WERI-Rb-1 (cell line): ENCODE results near the gene GIMAP5.

Experiments used
- DNase-seq: peaks from one replicate; pipeline ENCODE4 v3.0.0-alpha.2; 2020
- H3K27ac ChIP-seq: fragments of 250-450 bp; sonication (Bioruptor Pico); 2 replicates; pipeline ENCODE4 v1.5.1; 2020; ENCODE audit warnings: mild to moderate bottlenecking, moderate library complexity
- H3K27me3 ChIP-seq: fragments of 250-450 bp; sonication (Bioruptor Pico); 2 replicates; pipeline ENCODE4 v1.5.1; 2021; ENCODE audit warnings: mild to moderate bottlenecking, low read depth, moderate library complexity; ENCODE audit not compliant: insufficient read depth, severe bottlenecking
- H3K36me3 ChIP-seq: fragments of 250-450 bp; sonication (Bioruptor Pico); 2 replicates; pipeline ENCODE4 v1.5.1; 2020; ENCODE audit warnings: mild to moderate bottlenecking, moderate library complexity
- H3K4me3 ChIP-seq: 2 replicates; pipeline ENCODE4 v1.5.1; 2011; ENCODE audit warnings: low read depth, mild to moderate bottlenecking, control low read depth, low read length
- H3K9me3 ChIP-seq: fragments of 250-450 bp; sonication (Bioruptor Pico); 2 replicates; pipeline ENCODE4 v1.5.1; 2021; ENCODE audit warnings: mild to moderate bottlenecking, moderate library complexity; ENCODE audit not compliant: severe bottlenecking
- CTCF ChIP-seq: IDR thresholded peaks from 2 replicates; pipeline ENCODE4 v1.5.1; 2011; ENCODE audit warnings: low read depth, mild to moderate bottlenecking, control low read depth, inconsistent platforms, low read length

GIMAP5 gene

GRCh38 chr7:150737265-150738055 lies at the start of gene GIMAP5:
GIMAP5 (plus strand) TSS chr7:150737418; CDS start chr7:150740885, 3,467 bp downstream.
- DNase-seq, result no peak
- H3K9me3 ChIP-seq, result no peaks in the 10 kb centered on the region
- no peak within 1 kb of the TSS for H3K4me3 ChIP-seq
- H3K27ac ChIP-seq, result no peak within 1 kb of the TSS
- H3K36me3 ChIP-seq, result no peaks in the 10 kb centered on the region
- TF ChIP-seq CTCF, result no peak
- peaks cover 2% of the 10 kb centered on the region for H3K27me3 ChIP-seq

- Histone ChIP-seq H3K36me3 (no peaks in the 10 kb centered on the region), H3K9me3 (no peaks in the 10 kb centered on the region), H3K27ac (no peak overlapping the region), H3K4me3 (no peak overlapping the region), H3K27me3 (no peaks in the 10 kb centered on the region)
- DNase-seq, result no peak
- TF ChIP-seq CTCF, result no peak
These were observed 48.6 kb upstream of the GIMAP5 start for GRCh38 chr7:150688630-150689029.

- DNase-seq, result no peak
- Histone ChIP-seq H3K27me3 (no peaks in the 10 kb centered on the region), H3K27ac (no peak overlapping the region), H3K9me3 (no peaks in the 10 kb centered on the region), H3K4me3 (no peak overlapping the region), H3K36me3 (no peaks in the 10 kb centered on the region)
- no peak for TF ChIP-seq CTCF
These were observed 41.6 kb upstream of the GIMAP5 start for GRCh38 chr7:150695654-150696053.

GRCh38 chr7:150703209-150703608 lies 34.0 kb upstream of the GIMAP5 start:
- Histone ChIP-seq H3K36me3 (no peaks in the 10 kb centered on the region), H3K27me3 (no peaks in the 10 kb centered on the region), H3K27ac (no peak overlapping the region), H3K4me3 (no peak overlapping the region), H3K9me3 (peaks cover 19% of the 10 kb centered on the region)
- DNase-seq, result no peak
- TF ChIP-seq CTCF, result no peak

GRCh38 chr7:150715293-150715692 lies 21.9 kb upstream of the GIMAP5 start:
- H3K9me3 ChIP-seq, result peaks cover 4% of the 10 kb centered on the region
- H3K4me3 ChIP-seq, result no peak overlapping the region
- H3K27ac ChIP-seq, result no peak overlapping the region
- H3K36me3 ChIP-seq, result no peaks in the 10 kb centered on the region
- no peaks in the 10 kb centered on the region for H3K27me3 ChIP-seq
- no peak for TF ChIP-seq CTCF
- DNase-seq, result no peak

- DNase-seq, result no peak
- TF ChIP-seq CTCF, result no peak
- no peak overlapping the region for H3K27ac ChIP-seq
- H3K4me3 ChIP-seq, result no peak overlapping the region
- no peaks in the 10 kb centered on the region for H3K36me3 ChIP-seq
- peaks cover 4% of the 10 kb centered on the region for H3K9me3 ChIP-seq
- H3K27me3 ChIP-seq, result no peaks in the 10 kb centered on the region
These were observed 21.5 kb upstream of the GIMAP5 start for GRCh38 chr7:150715738-150716137.
